ENCODE measurements around the gene SEPTIN10. TPM values are rescaled to one million over a fixed set of nuclear protein-coding genes. Genes with fewer than 3 reads are reported as not detected.

SEPTIN10 gene
- total and polyA plus RNA-seq, 2 of the 8 experiments (the other 6 are each of a cell fraction or from before 2014, with no cell fraction given) = 23.7 to 101 TPM

GRCh38 chr2:109549016-109549590 is 64.7 kb downstream of the SEPTIN10 start (continued):
- TF ChIP-seq GABPA (IDR thresholded peaks at IDR 0.05; ENCODE audit: borderline replicate concordance, insufficient read depth, low read length) (no peak), JUND (IDR thresholded peaks at IDR 0.05; ENCODE audit: low read length) (no peak), MAX (IDR thresholded peaks at IDR 0.05) (no peak)

Data from H1 (cell line).